ENCODE measurements around the gene PPCDC. TPM values are rescaled to one million over a fixed set of nuclear protein-coding genes. Genes with fewer than 3 reads are reported as not detected.

PPCDC gene
- total RNA-seq (2012; rRNA removed) = 5.6 and 13.3 TPM in 2 replicates
- 16.3 and 17.1 TPM in 2 replicates for polyA plus RNA-seq (2012; rRNA removed)
- 11.2 and 24.4 TPM in 2 replicates for polyA plus RNA-seq (2012; cell fraction: cytosol; rRNA removed)
- polyA plus RNA-seq (2012; cell fraction: nucleus; rRNA removed; ENCODE audit: low replicate concordance) = 14.8 and 25.5 TPM in 2 replicates
- percentile 63 among the genes with signal in this experiment for Bru-seq, nascent RNA
- percentile 75 among the genes with signal in this experiment for BruChase-seq, experiment 1, labeled RNA remaining after a 6-hour chase
- percentile 76 among the genes with signal in this experiment for BruChase-seq, experiment 2, labeled RNA remaining after a 2-hour chase
- long read RNA-seq, partial matches to known transcripts = 2 of 10 reads
- long read RNA-seq, other reads (novel, unspliced or antisense) = 3 of 10 reads

GRCh38 chr15:75023181-75023871, at the start of gene PPCDC:
TSS of gene PPCDC (plus strand) at chr15:75023590. CDS start at chr15:75028319, 4,729 bp downstream.
- ATAC-seq (ENCODE audit: low read depth) = peak; percentile 100
- H2AFZ ChIP-seq (replicated peaks; ENCODE audit: low read length, poor library complexity) = peak within 1 kb of the TSS; percentile 95
- intact Hi-C loops (cut with micrococcal nuclease) = loop anchor here (10.0 kb wide), 2 partner anchors 281 to 431 kb away; partner anchors contain the start of gene SIN3A
- H3K56ac ChIP-seq (ENCODE audit: extremely low read depth, insufficient read depth, low read length) = peak within 1 kb of the TSS; percentile 88
- ChIA-PET CTCF (interaction anchor here (0.6 kb wide), 1 partner anchor 120 kb away, joined by 4 read pairs; no protein-coding TSS in a partner anchor), POLR2A (ENCODE audit: unreplicated experiment) (interaction anchor here (0.6 to 0.7 kb wide), 2 partner anchors 45 to 236 kb away, joined by 9 to 17 read pairs; no protein-coding TSS in a partner anchor)
- in situ Hi-C loops (cut with MboI; ENCODE audit: low sequenced_read_pairs) = no loop called here
- peak within 1 kb of the TSS; percentile 85 for H3K9ac ChIP-seq (ENCODE audit: low read depth, low read length)
- peak within 1 kb of the TSS; percentile 92 for H2AK9ac ChIP-seq (replicated peaks; ENCODE audit: low read depth, low read length, poor library complexity)
- H3K36me3 ChIP-seq (ENCODE audit: control insufficient read depth, insufficient read depth, low read length) = no peaks in the 10 kb centered on the region
- H4K20me1 ChIP-seq (ENCODE audit: insufficient read depth, low read length) = no peaks in the 10 kb centered on the region
- DNase-seq = peak; percentile 92
- H4K8ac ChIP-seq (ENCODE audit: low read depth in 2 of 2, low read length in 2 of 2) = peak within 1 kb of the TSS; percentile 71 to 99
- peak within 1 kb of the TSS; percentile 72 for H2BK120ac ChIP-seq (ENCODE audit: low read depth, low read length)
- peak; percentile 69; the same call in 1 of the 2 replicates for TF ChIP-seq MAZ (IDR thresholded peaks at IDR 0.05; ENCODE audit: borderline replicate concordance, low read depth, low read length)
- TF ChIP-seq BHLHE40 (IDR thresholded peaks at IDR 0.05; ENCODE audit: low read depth, low read length) = peak; percentile 87
- TF ChIP-seq USF2 (IDR thresholded peaks at IDR 0.05; ENCODE audit: low read depth, low read length) = no peak
- TF ChIP-seq MXI1 (IDR thresholded peaks at IDR 0.05; ENCODE audit: borderline replicate concordance, low read depth, low read length) = peak; percentile 50; the same call in 1 of the 2 replicates
- peak; percentile 84 for TF ChIP-seq POLR2A (IDR thresholded peaks at IDR 0.05; ENCODE audit: low read depth, low read length)
- peak within 1 kb of the TSS; percentile 65 for H2BK5ac ChIP-seq (ENCODE audit: low read depth, low read length, poor library complexity, severe bottlenecking)
- H3K27me3 ChIP-seq (ENCODE audit: control insufficient read depth, insufficient read depth, low read length) = peaks cover 1% of the 10 kb centered on the region; the same call in 1 of the 2 replicates
- no peaks in the 10 kb centered on the region for H3K9me3 ChIP-seq (ENCODE audit: control insufficient read depth, insufficient read depth, low read length)
- H4K5ac ChIP-seq (ENCODE audit: low read depth, low read length) = peak within 1 kb of the TSS; percentile 69
- H2BK20ac ChIP-seq (ENCODE audit: low read depth, low read length) = no peak within 1 kb of the TSS
- peak within 1 kb of the TSS; percentile 80 for H2AK5ac ChIP-seq (ENCODE audit: low read depth, low read length)
- H3K9me1 ChIP-seq (ENCODE audit: insufficient read depth, low read length) = peaks cover 4% of the 10 kb centered on the region; the same call in 1 of the 2 replicates
- H2BK15ac ChIP-seq (ENCODE audit: low read depth, low read length) = no peak within 1 kb of the TSS
- H3K4me3 ChIP-seq (ENCODE audit: insufficient read depth, low read depth, low read length) = peak within 1 kb of the TSS; percentile 64
- peaks cover 8 to 13% of the 10 kb centered on the region in 2 experiments for H3K79me1 ChIP-seq (ENCODE audit: low read depth in 1 of 2, low read length in 2 of 2)
- H4K91ac ChIP-seq (ENCODE audit: insufficient read depth, low read depth, low read length) = peak within 1 kb of the TSS; percentile 88
- BruUV-seq (replicated peaks) = no TSS peak
- H3K4me1 ChIP-seq (ENCODE audit: control insufficient read depth, insufficient read depth, low read length) = peaks cover 2% of the 10 kb centered on the region; the same call in 1 of the 2 replicates
- peak within 1 kb of the TSS; percentile 99 for H3K14ac ChIP-seq (replicated peaks; ENCODE audit: low read depth, low read length)
- peak within 1 kb of the TSS; percentile 98 for H3K4ac ChIP-seq (ENCODE audit: low read depth, low read length)
- peak within 1 kb of the TSS; percentile 44 for H3K18ac ChIP-seq (ENCODE audit: low read depth, low read length)
- H3K4me2 ChIP-seq (ENCODE audit: low read depth, low read length) = peak within 1 kb of the TSS; percentile 92
- dilution Hi-C loops (cut with HindIII; ENCODE audit: low sequenced_read_pairs, unreplicated experiment) = no loop called here
- 0% methylated on average over 9 of the region's 40 CpGs; no CpG with 5 or more reads in 1 of the 2 experiments for WGBS, 2 experiments (ENCODE audit: extremely low coverage in 2 of 2, insufficient read length in 1 of 2)
- peak within 1 kb of the TSS; percentile 98 for H3K23ac ChIP-seq (ENCODE audit: low read depth, low read length)
- peak within 1 kb of the TSS; percentile 75 for H3K27ac ChIP-seq (ENCODE audit: insufficient read depth, low read length)
